GM10266 (cell line): ENCODE results near the gene ZC3H12C.
"Not testable (repeated sequence)": the region's sequence is repeated elsewhere in the genome, so short reads cannot be mapped to it uniquely, and the experiment has no call there.

Experiments
- DNase-seq: peaks from one replicate; pipeline ENCODE4 v3.0.0; 2012; ENCODE audit errors: extremely low spot score
- CTCF ChIP-seq: IDR thresholded peaks from 2 replicates; pipeline ENCODE4 v1.5.1; 2012; ENCODE audit warnings: mild to moderate bottlenecking, low read depth; ENCODE audit not compliant: control insufficient read depth, insufficient read depth; ENCODE audit errors: missing control alignments

Gene ZC3H12C

GRCh38 chr11:110207123-110207522, 113.9 kb downstream of the ZC3H12C start:
- DNase-seq, result no peak
- TF ChIP-seq CTCF, result no peak

GRCh38 chr11:110208678-110209312, 115.6 kb downstream of the ZC3H12C start:
- DNase-seq, result not testable (repeated sequence)

- DNase-seq, result not testable (repeated sequence)
These were observed 116.1 kb downstream of the ZC3H12C start for GRCh38 chr11:110209313-110209694.

GRCh38 chr11:110217223-110217877, 124.2 kb downstream of the ZC3H12C start:
- DNase-seq, result no peak
- no peak for TF ChIP-seq CTCF

GRCh38 chr11:110217936-110218335, 124.7 kb downstream of the ZC3H12C start:
- DNase-seq, result no peak
- TF ChIP-seq CTCF, result no peak

GRCh38 chr11:110219006-110219785, 126.0 kb downstream of the ZC3H12C start:
- no peak for DNase-seq
- no peak for TF ChIP-seq CTCF
